K562 (cell line): ENCODE results near the gene MICU1.

Experiments
- ATF7 ChIP-seq: fragments of 450-650 bp; IDR thresholded peaks from 2 replicates; pipeline ENCODE4 v1.7.1; 2014; ENCODE audit warnings: mild to moderate bottlenecking, moderate library complexity
- FOXA1 ChIP-seq: fragments of 450-650 bp; IDR thresholded peaks from 2 replicates; pipeline ENCODE4 v1.6.1; 2016; ENCODE audit warnings: mild to moderate bottlenecking, borderline replicate concordance
- FOXJ3 ChIP-seq: sonication (generic); formaldehyde crosslinking; IDR thresholded peaks from 2 replicates; pipeline ENCODE4 v1.4.0; 2020; ENCODE audit warnings: mild to moderate bottlenecking, missing genetic modification reagents
- FOXK2 ChIP-seq, 2 experiments: fragments of 450-650 bp; IDR thresholded peaks in 1 of 2; conservative IDR thresholded peaks in 1 of 2; 2 replicates each; pipeline ENCODE4 v1.6.1; 2016; ENCODE audit warnings: low read depth in 2 of 2, mild to moderate bottlenecking in 1 of 2
- MYC ChIP-seq, 2 experiments: fragments of 250-450 bp in 1 of 2; sonication (Bioruptor Pico) in 1 of 2; IDR thresholded peaks; 2 replicates each; pipeline versions ENCODE4 v1.5.1 to v1.6.1; 2012 to 2021; ENCODE audit warnings: low read depth in 2 of 2, borderline replicate concordance in 1 of 2, improper control_type of control experiment in 1 of 2, low read length in 1 of 2, mild to moderate bottlenecking in 1 of 2, moderate library complexity in 1 of 2
- MYNN ChIP-seq, 2 experiments: sonication (generic); formaldehyde crosslinking in 1 of 2; IDR thresholded peaks; 2 replicates each; pipeline versions ENCODE4 v1.5.0 to v1.6.1; 2016 to 2020; ENCODE audit warnings: antibody characterized with exemption in 1 of 2, missing genetic modification reagents in 1 of 2
- PHB2 ChIP-seq: fragments of 450-650 bp; IDR thresholded peaks from 2 replicates; pipeline ENCODE4 v1.6.1; 2017; ENCODE audit warnings: low read depth
- PHF8 ChIP-seq: fragments of 200-600 bp; sonication (generic); IDR thresholded peaks from 2 replicates; pipeline ENCODE4 v1.6.1; 2012; ENCODE audit warnings: mixed run types, mild to moderate bottlenecking, inconsistent platforms, low read length, moderate library complexity, borderline replicate concordance
- ZNF175 ChIP-seq: fragments of 200-800 bp; sonication (Bioruptor generic); IDR thresholded peaks from 2 replicates; pipeline ENCODE4 v1.6.1; 2016; ENCODE audit warnings: low read depth, mild to moderate bottlenecking, missing genetic modification characterization, missing compliant biosample characterization
- TF ChIP-seq, protein P1 (sequence below): sonication (generic); formaldehyde crosslinking; IDR thresholded peaks from 2 replicates; pipeline ENCODE4 v1.8.0; 2022; ENCODE audit warnings: mild to moderate bottlenecking, missing genetic modification reagents
- TF ChIP-seq, protein P2 (sequence below): IDR thresholded peaks from 2 replicates; pipeline ENCODE4 v1.6.1; 2016; ENCODE audit warnings: missing genetic modification characterization, missing compliant biosample characterization

DNA sequence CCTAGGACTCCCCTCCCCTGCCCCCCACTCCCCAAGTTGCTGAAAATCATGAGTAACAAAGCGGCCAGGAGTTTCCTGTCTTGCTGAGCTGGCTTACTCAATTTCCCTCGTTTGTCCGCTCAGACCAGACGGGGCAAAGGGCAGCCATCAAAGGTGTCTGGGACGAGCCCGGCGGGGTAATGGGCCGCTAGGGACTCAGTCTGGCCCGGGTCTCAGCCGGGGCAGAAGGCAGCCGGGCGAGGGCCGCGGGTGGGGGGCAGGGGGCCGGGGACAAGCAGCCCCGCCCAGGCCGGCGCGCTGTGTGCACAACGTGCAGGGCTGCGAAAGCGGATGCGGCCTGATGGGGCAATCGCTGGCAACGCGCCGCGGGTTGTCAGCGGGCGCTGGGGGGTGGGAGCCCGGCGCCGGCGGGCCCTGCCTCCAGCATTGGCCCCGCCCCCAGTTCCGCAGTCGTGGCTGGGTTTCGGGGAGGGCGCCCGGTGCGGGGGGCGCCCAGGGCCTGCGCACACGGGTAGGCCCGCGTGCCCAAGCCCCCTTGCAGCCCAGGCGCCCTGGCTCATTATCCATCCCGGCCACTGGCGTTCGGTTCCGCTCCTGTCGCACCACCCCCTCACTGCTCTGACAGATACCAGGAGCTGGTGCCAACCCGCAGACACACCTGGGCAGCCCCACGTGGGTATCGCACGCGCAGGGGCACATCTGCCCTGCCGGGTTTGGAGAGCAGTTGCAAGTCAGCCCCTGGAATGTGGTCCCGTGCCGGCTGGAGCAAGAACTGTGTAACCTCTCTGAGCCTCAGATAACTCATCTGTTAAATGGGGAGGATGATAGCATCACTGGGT, 306.2 kb downstream of the MICU1 start:
- TF ChIP-seq ATF7 (no peak), FOXA1 (no peak), PHB2 (no peak), MYC (IDR thresholded peaks at IDR 0.05; ENCODE audit: low read depth, low read length) (0 out of 2 replicates have a peak, but pooled peaks have one; percentile 25), MYC (CRISPR knock-in tag; IDR thresholded peaks at IDR 0.05; ENCODE audit: borderline replicate concordance, low read depth) (no peak), FOXK2 (conservative IDR thresholded peaks at IDR 0.05 in 1 of 2, IDR thresholded peaks at IDR 0.05 in 1 of 2; ENCODE audit: low read depth in 2 of 2) (no peak), PHF8 (no peak), FOXJ3 (no peak), MYNN (IDR thresholded peaks at IDR 0.05) (no peak), MYNN (CRISPR knock-in tag; IDR thresholded peaks at IDR 0.05) (no peak), ZNF175 (no peak)
- TF ChIP-seq, protein P1, sequence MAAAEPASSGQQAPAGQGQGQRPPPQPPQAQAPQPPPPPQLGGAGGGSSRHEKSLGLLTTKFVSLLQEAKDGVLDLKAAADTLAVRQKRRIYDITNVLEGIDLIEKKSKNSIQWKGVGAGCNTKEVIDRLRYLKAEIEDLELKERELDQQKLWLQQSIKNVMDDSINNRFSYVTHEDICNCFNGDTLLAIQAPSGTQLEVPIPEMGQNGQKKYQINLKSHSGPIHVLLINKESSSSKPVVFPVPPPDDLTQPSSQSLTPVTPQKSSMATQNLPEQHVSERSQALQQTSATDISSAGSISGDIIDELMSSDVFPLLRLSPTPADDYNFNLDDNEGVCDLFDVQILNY (CRISPR knock-in tag), result no peak
- TF ChIP-seq, protein P2, sequence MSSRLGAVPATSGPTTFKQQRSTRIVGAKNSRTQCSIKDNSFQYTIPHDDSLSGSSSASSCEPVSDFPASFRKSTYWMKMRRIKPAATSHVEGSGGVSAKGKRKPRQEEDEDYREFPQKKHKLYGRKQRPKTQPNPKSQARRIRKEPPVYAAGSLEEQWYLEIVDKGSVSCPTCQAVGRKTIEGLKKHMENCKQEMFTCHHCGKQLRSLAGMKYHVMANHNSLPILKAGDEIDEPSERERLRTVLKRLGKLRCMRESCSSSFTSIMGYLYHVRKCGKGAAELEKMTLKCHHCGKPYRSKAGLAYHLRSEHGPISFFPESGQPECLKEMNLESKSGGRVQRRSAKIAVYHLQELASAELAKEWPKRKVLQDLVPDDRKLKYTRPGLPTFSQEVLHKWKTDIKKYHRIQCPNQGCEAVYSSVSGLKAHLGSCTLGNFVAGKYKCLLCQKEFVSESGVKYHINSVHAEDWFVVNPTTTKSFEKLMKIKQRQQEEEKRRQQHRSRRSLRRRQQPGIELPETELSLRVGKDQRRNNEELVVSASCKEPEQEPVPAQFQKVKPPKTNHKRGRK (tag), result no peak
